H1 (cell line): ENCODE measurements around the gene TNFRSF18. TPM values are rescaled to one million over a fixed set of nuclear protein-coding genes. Genes with fewer than 3 reads are reported as not detected.

Source experiments
- CTCF ChIA-PET: fragments of 300-600 bp; sonication (Branson Sonifier 250); formaldehyde crosslinking; loops from one replicate; lab custom pipeline; 2021; ENCODE audit not compliant: partially characterized antibody; lab: Charles Lee
- POLR2A ChIA-PET: fragments of 300-600 bp; sonication (Branson Sonifier 250); formaldehyde crosslinking; loops from one replicate; lab custom pipeline; 2021; ENCODE audit warnings: inconsistent platforms; ENCODE audit not compliant: partially characterized antibody; lab: Charles Lee
- DNase-seq, 2 experiments: peaks; one replicate each; pipeline versions ENCODE4 v3.0.0 to v3.0.0-alpha.2; 2010 to 2022; ENCODE audit warnings: low spot score in 2 of 2, low read depth in 1 of 2, mixed read lengths in 1 of 2
- FAIRE-seq: peaks from 2 replicates; lab custom pipeline; 2011; peaks lifted over from hg19 to GRCh38; lab: Jason Lieb, UNC
- H2AFZ ChIP-seq: 2 replicates; pipeline ENCODE4 v1.8.1; 2012; ENCODE audit warnings: low read length, inconsistent platforms
- H2AK5ac ChIP-seq: 2 replicates; pipeline ENCODE4 v1.6.1; 2013; ENCODE audit warnings: low read depth, low read length
- H2BK120ac ChIP-seq: replicated peaks from 2 replicates; pipeline ENCODE3; 2013; ENCODE audit warnings: low read depth, low read length, inconsistent platforms
- H2BK12ac ChIP-seq: 2 replicates; pipeline ENCODE4 v1.6.1; 2013; ENCODE audit warnings: low read depth, low read length
- H2BK15ac ChIP-seq: 2 replicates; pipeline ENCODE4 v1.6.1; 2013; ENCODE audit warnings: low read length
- H2BK20ac ChIP-seq: 2 replicates; pipeline ENCODE4 v1.6.1; 2013; ENCODE audit warnings: low read length
- H2BK5ac ChIP-seq: 2 replicates; pipeline ENCODE4 v1.6.1; 2013; ENCODE audit warnings: low read depth, low read length
- H3K14ac ChIP-seq: 2 replicates; pipeline ENCODE4 v1.6.1; 2013; ENCODE audit warnings: inconsistent platforms; ENCODE audit not compliant: insufficient read length
- H3K18ac ChIP-seq: 2 replicates; pipeline ENCODE4 v1.6.1; 2013; ENCODE audit warnings: low read length; ENCODE audit errors: extremely low read depth
- H3K23ac ChIP-seq: 2 replicates; pipeline ENCODE4 v1.6.1; 2013; ENCODE audit warnings: inconsistent platforms; ENCODE audit not compliant: insufficient read length
- H3K23me2 ChIP-seq: 2 replicates; pipeline ENCODE4 v1.6.1; 2013; ENCODE audit warnings: low read depth, low read length
- H3K27ac ChIP-seq: 2 replicates; pipeline ENCODE4 v1.6.1; 2011; ENCODE audit warnings: low read depth, low read length, inconsistent platforms
- H3K27me3 ChIP-seq, 4 experiments: replicated peaks in 1 of 4; 1 replicate in 1 of 4; 2 replicates in 3 of 4; pipeline versions ENCODE4 v1.6.1 to v1.8.1; 2011 to 2013; ENCODE audit warnings: low read length in 3 of 4, mild to moderate bottlenecking in 3 of 4, inconsistent platforms in 2 of 4, mixed read lengths in 2 of 4, moderate library complexity in 1 of 4; ENCODE audit not compliant: control insufficient read depth in 3 of 4, insufficient read depth in 3 of 4; ENCODE audit errors: extremely low read depth in 1 of 4
- H3K36me3 ChIP-seq, 4 experiments: 2 replicates each; pipeline versions ENCODE4 v1.6.1 to v1.8.1; 2011 to 2013; ENCODE audit warnings: mild to moderate bottlenecking in 4 of 4, low read length in 3 of 4, moderate library complexity in 2 of 4, control low read depth in 1 of 4, inconsistent platforms in 1 of 4; ENCODE audit not compliant: insufficient read depth in 4 of 4, control insufficient read depth in 2 of 4
- H3K4ac ChIP-seq: replicated peaks from 2 replicates; pipeline ENCODE3; 2013; ENCODE audit warnings: low read length, low read depth, mixed read lengths, inconsistent platforms; ENCODE audit not compliant: insufficient read length
- H3K4me1 ChIP-seq, 4 experiments: replicated peaks in 1 of 4; 1 replicate in 1 of 4; 2 replicates in 3 of 4; pipeline versions ENCODE4 v1.6.1 to v1.8.1; 2011 to 2013; ENCODE audit warnings: low read length in 3 of 4, inconsistent platforms in 2 of 4, mixed read lengths in 1 of 4; ENCODE audit not compliant: insufficient read depth in 4 of 4, control insufficient read depth in 3 of 4
- H3K4me2 ChIP-seq, 2 experiments: 2 replicates each; pipeline versions ENCODE4 v1.6.1 to v1.8.1; 2011 to 2013; ENCODE audit warnings: low read depth in 2 of 2, low read length in 2 of 2, control low read depth in 1 of 2, inconsistent platforms in 1 of 2, mild to moderate bottlenecking in 1 of 2; ENCODE audit not compliant: insufficient read depth in 1 of 2
- H3K4me3 ChIP-seq, 4 experiments: fragments of 200-600, 300-600 bp in 1 of 4; sonication (generic), shearing (Covaris generic), sonication (Bioruptor Twin) in 1 of 4; 2 replicates each; pipeline versions ENCODE4 v1.5.1 to v1.8.1; 2011 to 2016; ENCODE audit warnings: low read length in 4 of 4, low read depth in 3 of 4, control low read depth in 2 of 4, inconsistent platforms in 2 of 4, mild to moderate bottlenecking in 2 of 4, mixed read lengths in 1 of 4, moderate library complexity in 1 of 4; ENCODE audit not compliant: insufficient read depth in 2 of 4; ENCODE audit errors: extremely low read depth in 1 of 4
- H3K56ac ChIP-seq: replicated peaks from 2 replicates; pipeline ENCODE3; 2013; ENCODE audit warnings: low read depth, mild to moderate bottlenecking, mixed read lengths, low read length, inconsistent platforms; ENCODE audit not compliant: insufficient read length
- H3K79me1 ChIP-seq: 2 replicates; pipeline ENCODE4 v1.6.1; 2013; ENCODE audit warnings: low read depth, low read length, control low read depth
- H3K79me2 ChIP-seq, 2 experiments: 2 replicates each; pipeline versions ENCODE4 v1.6.1 to v1.8.1; 2012 to 2013; ENCODE audit warnings: low read length in 2 of 2, mild to moderate bottlenecking in 2 of 2, inconsistent platforms in 1 of 2; ENCODE audit not compliant: insufficient read depth in 2 of 2, control insufficient read depth in 1 of 2
- H3K9ac ChIP-seq, 4 experiments: replicated peaks in 1 of 4; 1 replicate in 1 of 4; 2 replicates in 3 of 4; pipeline versions ENCODE4 v1.6.1 to v1.8.1; 2011 to 2013; ENCODE audit warnings: low read depth in 3 of 4, low read length in 3 of 4, control low read depth in 2 of 4, mild to moderate bottlenecking in 2 of 4, moderate library complexity in 2 of 4, inconsistent platforms in 1 of 4; ENCODE audit errors: extremely low read depth in 1 of 4
- H3K9me3 ChIP-seq, 2 experiments: 2 replicates each; pipeline versions ENCODE4 v1.6.1 to v1.8.1; 2012 to 2013; ENCODE audit warnings: mild to moderate bottlenecking in 2 of 2, moderate library complexity in 2 of 2, control low read depth in 1 of 2, inconsistent platforms in 1 of 2, low read depth in 1 of 2, low read length in 1 of 2, mixed read lengths in 1 of 2; ENCODE audit not compliant: insufficient read depth in 2 of 2
- H4K20me1 ChIP-seq, 2 experiments: replicated peaks in 1 of 2; 2 replicates each; pipeline versions ENCODE3 to v1.8.1; 2011 to 2013; ENCODE audit warnings: inconsistent platforms in 2 of 2, low read length in 2 of 2, mild to moderate bottlenecking in 1 of 2; ENCODE audit not compliant: insufficient read depth in 2 of 2, control insufficient read depth in 1 of 2
- H4K5ac ChIP-seq: 2 replicates; pipeline ENCODE4 v1.6.1; 2013; ENCODE audit warnings: low read length, low read depth, mixed read lengths, inconsistent platforms; ENCODE audit not compliant: insufficient read length
- H4K8ac ChIP-seq: 2 replicates; pipeline ENCODE4 v1.8.0; 2013; ENCODE audit warnings: mild to moderate bottlenecking, moderate library complexity, low read length, inconsistent platforms; ENCODE audit not compliant: insufficient read depth; ENCODE audit errors: extremely low read depth
- H4K91ac ChIP-seq: replicated peaks from 2 replicates; pipeline ENCODE3; 2013; ENCODE audit warnings: low read length, mixed read lengths, inconsistent platforms; ENCODE audit not compliant: insufficient read length
- BACH1 ChIP-seq: IDR thresholded peaks from 2 replicates; pipeline ENCODE4 v1.6.1; 2012; ENCODE audit warnings: low read length, improper control_type of control experiment
- EGR1 ChIP-seq: IDR thresholded peaks from 2 replicates; pipeline ENCODE4 v1.6.1; 2011; ENCODE audit warnings: low read depth, low read length, borderline replicate concordance
- JUN ChIP-seq: IDR thresholded peaks from 2 replicates; pipeline ENCODE4 v1.6.1; 2011; ENCODE audit warnings: low read depth, mild to moderate bottlenecking, improper control_type of control experiment, low read length
- SP2 ChIP-seq: IDR thresholded peaks from 2 replicates; pipeline ENCODE4 v1.6.1; 2012; ENCODE audit warnings: mild to moderate bottlenecking, low read length, inconsistent platforms
- whole genome bisulfite sequencing, 2 experiments: shearing (Covaris generic) in 1 of 2; methylation state at CpG; one replicate each; pipeline versions ENCODE4 v1.1.6 to v1.1.7; 2013 to 2015; ENCODE audit warnings: low lambda C conversion rate in 2 of 2, mixed read lengths in 2 of 2, inconsistent platforms in 1 of 2, low coverage in 1 of 2, missing lambda C conversion rate in 1 of 2; ENCODE audit not compliant: insufficient replicate concordance in 2 of 2, insufficient coverage in 1 of 2, insufficient read length in 1 of 2; ENCODE audit errors: extremely low coverage in 1 of 2, missing lambda C conversion rate in 1 of 2; 5-methylcytosine and 5-hydroxymethylcytosine counted together
- polyA plus RNA-seq, 7 experiments: library from polyadenylated mRNA; depleted of rRNA in 3 of 7; stranded (reverse) in 5 of 7; unstranded in 2 of 7; fragments of >200 nt in 5 of 7; fragments of 200-250 nt in 2 of 7; gene quantifications; 1 replicate in 5 of 7; 2 replicates in 1 of 7; 4 replicates in 1 of 7; pipeline versions ENCODE4 v1.2.1 to v1.2.3, GENCODE V29; 2011 to 2013; ENCODE audit warnings: missing spikeins in 2 of 7, mixed read lengths in 2 of 7
- total RNA-seq: library from RNA; stranded (reverse); fragmentation: NEBNext Ultra II Directional; extraction: Animal tissue kit (Norgen Biotek cat#: 25700); gene quantifications from 2 replicates; pipeline ENCODE4 v1.2.1, GENCODE V29; 2021

Gene TNFRSF18
- total and polyA plus RNA-seq, 2 of the 8 experiments (the other 6 are each of a cell fraction or from before 2014, with no cell fraction given): 1.5 to 2.5 TPM

- FAIRE-seq (no peak), DNase-seq (no peak)
- H3K4me2 ChIP-seq: no peak overlapping the region
- 92% methylated on average over 30 of the region's 34 CpGs; no CpG with 5 or more reads in 1 of the 2 experiments for WGBS, 2 experiments
- no peaks in the 10 kb centered on the region for H3K27me3 ChIP-seq
- no peak overlapping the region for H3K18ac ChIP-seq
- H2BK5ac ChIP-seq: 0 out of 2 replicates have a peak overlapping the region, but pooled peaks have one; percentile 18
- H3K4me1 ChIP-seq: no peaks in the 10 kb centered on the region
- H3K4ac ChIP-seq: no peak overlapping the region
- H3K79me1 ChIP-seq: peaks cover 34% of the 10 kb centered on the region
- ChIA-PET POLR2A (interaction anchor here (1.0 to 3.1 kb wide), 2 partner anchors 9 to 51 kb away, joined by 3 to 15 read pairs; partner anchors contain the start of gene TTLL10), CTCF (interaction anchor here (1.1 to 6.2 kb wide), 5 partner anchors 10 to 103 kb away, joined by 3 to 28 read pairs (median 4); no protein-coding TSS in a partner anchor)
- no peak overlapping the region for H3K23ac ChIP-seq
- H3K27ac ChIP-seq: no peak overlapping the region
- no peak overlapping the region for H3K56ac ChIP-seq
- no peak overlapping the region for H3K14ac ChIP-seq
- no peak for TF ChIP-seq JUN
- peak; percentile 46; the same call in 1 of the 2 replicates for TF ChIP-seq EGR1
- no peak for TF ChIP-seq SP2
- TF ChIP-seq BACH1: no peak
- peaks cover 6 to 27% of the 10 kb centered on the region in 2 experiments; a peak in 3 of 4 replicates for H3K79me2 ChIP-seq
- H2BK120ac ChIP-seq: no peak overlapping the region
- no peak overlapping the region for H4K5ac ChIP-seq
- H3K9ac ChIP-seq: no peak overlapping the region
- no peak overlapping the region for H2AK5ac ChIP-seq
- H4K91ac ChIP-seq: no peak overlapping the region
- peaks cover 5 to 31% of the 10 kb centered on the region in 2 experiments for H4K20me1 ChIP-seq
- H2BK15ac ChIP-seq: no peak overlapping the region
- no peak overlapping the region for H2AFZ ChIP-seq
- H3K9me3 ChIP-seq: no peaks in the 10 kb centered on the region
- H2BK12ac ChIP-seq: no peak overlapping the region
- no peak overlapping the region for H4K8ac ChIP-seq
- no peak overlapping the region for H2BK20ac ChIP-seq
- peaks cover 4 to 32% (median 17%) of the 10 kb centered on the region in 4 experiments; a peak in 7 of 8 replicates for H3K36me3 ChIP-seq
- H3K4me3 ChIP-seq: no peak overlapping the region
- no peaks in the 10 kb centered on the region; the same call in 1 of the 2 replicates for H3K23me2 ChIP-seq
These were observed 18.9 kb upstream of the TNFRSF18 start for GRCh38 chr1:1225238-1225845.
